Central memory CD8-positive, alpha-beta T cell (primary cell): Measurements from ENCODE around the gene DDX6.
"Not testable (repeated sequence)": the region's sequence is repeated elsewhere in the genome, so short reads cannot be mapped to it uniquely, and the experiment has no call there.

Experiments used
- ATAC-seq: fragments of 150-1000 bp; cut with Tn5 transposase; replicated peaks from 2 replicates; pipeline ENCODE4 v1.10.0; 2022; ENCODE audit warnings: mild to moderate bottlenecking, moderate FRiP score, moderate number of reproducible peaks; ENCODE audit not compliant: poor library complexity, severe bottlenecking; ENCODE audit errors: extremely low read depth
- DNase-seq, 2 donors: peaks; one replicate each; pipeline ENCODE4 v3.0.0; 2021; ENCODE audit warnings: low spot score in 2 of 2
- H3K27ac Mint-ChIP-seq: one replicate; pipeline ENCODE4 v1.8.0; 2022; ENCODE audit warnings: low read depth, mild to moderate bottlenecking, moderate library complexity, mixed read lengths
- H3K27me3 Mint-ChIP-seq: one replicate; pipeline ENCODE4 v1.8.0; 2022; ENCODE audit warnings: mixed read lengths
- H3K36me3 Mint-ChIP-seq: one replicate; pipeline ENCODE4 v1.8.0; 2022; ENCODE audit warnings: mild to moderate bottlenecking, moderate library complexity, mixed read lengths; ENCODE audit not compliant: insufficient read depth
- H3K4me1 Mint-ChIP-seq: one replicate; pipeline ENCODE4 v1.8.0; 2022; ENCODE audit warnings: mixed read lengths
- H3K4me3 Mint-ChIP-seq: one replicate; pipeline ENCODE4 v1.8.0; 2022; ENCODE audit warnings: mild to moderate bottlenecking, moderate library complexity, mixed read lengths
- H3K9me3 Mint-ChIP-seq: one replicate; pipeline ENCODE4 v1.8.0; 2022; ENCODE audit warnings: mixed read lengths

DDX6 gene

GRCh38 chr11:118791111-118791960 is at the start of gene DDX6:
Gene DDX6, minus strand, starts transcription at chr11:118791164. Its CDS starts 4,913 bp downstream, at chr11:118786251.
- Mint-ChIP-seq H3K9me3 (no peaks in the 10 kb centered on the region), H3K4me3 (peak within 1 kb of the TSS; percentile 95), H3K27ac (peak within 1 kb of the TSS; percentile 96), H3K36me3 (peaks cover 44% of the 10 kb centered on the region), H3K27me3 (no peaks in the 10 kb centered on the region), H3K4me1 (peaks cover 32% of the 10 kb centered on the region)
- DNase-seq: peak; percentile 83 to 86
- ATAC-seq: peak; percentile 60

GRCh38 chr11:118838905-118839553 is 48.1 kb upstream of the DDX6 start:
- DNase-seq (no peak), ATAC-seq (no peak)
- H3K27ac Mint-ChIP-seq: no peak overlapping the region
- no peak overlapping the region for H3K4me3 Mint-ChIP-seq
- no peaks in the 10 kb centered on the region for H3K9me3 Mint-ChIP-seq
- peaks cover 24% of the 10 kb centered on the region for H3K4me1 Mint-ChIP-seq
- no peaks in the 10 kb centered on the region for H3K27me3 Mint-ChIP-seq
- H3K36me3 Mint-ChIP-seq: peaks cover 2% of the 10 kb centered on the region

GRCh38 chr11:118837868-118838267 is 46.9 kb upstream of the DDX6 start:
- Mint-ChIP-seq H3K9me3 (no peaks in the 10 kb centered on the region), H3K4me1 (peaks cover 33% of the 10 kb centered on the region), H3K27me3 (no peaks in the 10 kb centered on the region), H3K27ac (no peak overlapping the region), H3K4me3 (no peak overlapping the region), H3K36me3 (peaks cover 3% of the 10 kb centered on the region)
- ATAC-seq (no peak), DNase-seq (no peak)

GRCh38 chr11:118834427-118835028 is 43.6 kb upstream of the DDX6 start:
- peak overlapping the region; percentile 88 for H3K27ac Mint-ChIP-seq
- H3K36me3 Mint-ChIP-seq: peaks cover 3% of the 10 kb centered on the region
- ATAC-seq (peak; percentile 56), DNase-seq (no peak)
- H3K9me3 Mint-ChIP-seq: no peaks in the 10 kb centered on the region
- H3K4me3 Mint-ChIP-seq: peak overlapping the region; percentile 73
- no peaks in the 10 kb centered on the region for H3K27me3 Mint-ChIP-seq
- peaks cover 17% of the 10 kb centered on the region for H3K4me1 Mint-ChIP-seq

- Mint-ChIP-seq H3K4me3 (no peak overlapping the region), H3K9me3 (no peaks in the 10 kb centered on the region), H3K27ac (no peak overlapping the region), H3K4me1 (no peaks in the 10 kb centered on the region), H3K27me3 (no peaks in the 10 kb centered on the region), H3K36me3 (peaks cover 1% of the 10 kb centered on the region)
- DNase-seq (no peak), ATAC-seq (no peak)
Observed at GRCh38 chr11:118827118-118827517, 36.2 kb upstream of the DDX6 start.

- H3K4me1 Mint-ChIP-seq, H3K27ac Mint-ChIP-seq, H3K27me3 Mint-ChIP-seq, ATAC-seq, H3K4me3 Mint-ChIP-seq, H3K36me3 Mint-ChIP-seq, DNase-seq, H3K9me3 Mint-ChIP-seq: not testable (repeated sequence)
Observed at GRCh38 chr11:118822936-118823510, 32.1 kb upstream of the DDX6 start.

GRCh38 chr11:118820412-118821357 is 29.7 kb upstream of the DDX6 start:
- H3K4me3 Mint-ChIP-seq: no peak overlapping the region
- H3K4me1 Mint-ChIP-seq: no peaks in the 10 kb centered on the region
- no peak for DNase-seq
- no peak for ATAC-seq
- peaks cover 3% of the 10 kb centered on the region for H3K36me3 Mint-ChIP-seq
- H3K27ac Mint-ChIP-seq: no peak overlapping the region
- no peaks in the 10 kb centered on the region for H3K27me3 Mint-ChIP-seq
- no peaks in the 10 kb centered on the region for H3K9me3 Mint-ChIP-seq

- DNase-seq, H3K27ac Mint-ChIP-seq, H3K36me3 Mint-ChIP-seq, H3K9me3 Mint-ChIP-seq, H3K4me1 Mint-ChIP-seq, ATAC-seq, H3K4me3 Mint-ChIP-seq, H3K27me3 Mint-ChIP-seq: not testable (repeated sequence)
Observed at GRCh38 chr11:118820025-118820379, 29.0 kb upstream of the DDX6 start.

- DNase-seq (no peak), ATAC-seq (no peak)
- H3K4me3 Mint-ChIP-seq: no peak overlapping the region
- no peaks in the 10 kb centered on the region for H3K4me1 Mint-ChIP-seq
- no peaks in the 10 kb centered on the region for H3K27me3 Mint-ChIP-seq
- no peak overlapping the region for H3K27ac Mint-ChIP-seq
- H3K9me3 Mint-ChIP-seq: no peaks in the 10 kb centered on the region
- H3K36me3 Mint-ChIP-seq: peaks cover 3% of the 10 kb centered on the region
Observed at GRCh38 chr11:118819334-118820024, 28.5 kb upstream of the DDX6 start.

GRCh38 chr11:118818130-118818529 is 27.2 kb upstream of the DDX6 start:
- Mint-ChIP-seq H3K36me3 (peaks cover 2% of the 10 kb centered on the region), H3K4me3 (no peak overlapping the region), H3K4me1 (no peaks in the 10 kb centered on the region), H3K27ac (no peak overlapping the region), H3K9me3 (no peaks in the 10 kb centered on the region), H3K27me3 (no peaks in the 10 kb centered on the region)
- no peak for DNase-seq
- ATAC-seq: no peak

GRCh38 chr11:118813551-118813950 is 22.6 kb upstream of the DDX6 start:
- ATAC-seq: no peak
- Mint-ChIP-seq H3K36me3 (peaks cover 2% of the 10 kb centered on the region), H3K9me3 (no peaks in the 10 kb centered on the region), H3K4me1 (no peaks in the 10 kb centered on the region), H3K27me3 (no peaks in the 10 kb centered on the region), H3K4me3 (no peak overlapping the region), H3K27ac (no peak overlapping the region)
- DNase-seq: no peak
